ENCODE results near the gene PPTC7.

Gene PPTC7, protein sequence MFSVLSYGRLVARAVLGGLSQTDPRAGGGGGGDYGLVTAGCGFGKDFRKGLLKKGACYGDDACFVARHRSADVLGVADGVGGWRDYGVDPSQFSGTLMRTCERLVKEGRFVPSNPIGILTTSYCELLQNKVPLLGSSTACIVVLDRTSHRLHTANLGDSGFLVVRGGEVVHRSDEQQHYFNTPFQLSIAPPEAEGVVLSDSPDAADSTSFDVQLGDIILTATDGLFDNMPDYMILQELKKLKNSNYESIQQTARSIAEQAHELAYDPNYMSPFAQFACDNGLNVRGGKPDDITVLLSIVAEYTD

DNA sequence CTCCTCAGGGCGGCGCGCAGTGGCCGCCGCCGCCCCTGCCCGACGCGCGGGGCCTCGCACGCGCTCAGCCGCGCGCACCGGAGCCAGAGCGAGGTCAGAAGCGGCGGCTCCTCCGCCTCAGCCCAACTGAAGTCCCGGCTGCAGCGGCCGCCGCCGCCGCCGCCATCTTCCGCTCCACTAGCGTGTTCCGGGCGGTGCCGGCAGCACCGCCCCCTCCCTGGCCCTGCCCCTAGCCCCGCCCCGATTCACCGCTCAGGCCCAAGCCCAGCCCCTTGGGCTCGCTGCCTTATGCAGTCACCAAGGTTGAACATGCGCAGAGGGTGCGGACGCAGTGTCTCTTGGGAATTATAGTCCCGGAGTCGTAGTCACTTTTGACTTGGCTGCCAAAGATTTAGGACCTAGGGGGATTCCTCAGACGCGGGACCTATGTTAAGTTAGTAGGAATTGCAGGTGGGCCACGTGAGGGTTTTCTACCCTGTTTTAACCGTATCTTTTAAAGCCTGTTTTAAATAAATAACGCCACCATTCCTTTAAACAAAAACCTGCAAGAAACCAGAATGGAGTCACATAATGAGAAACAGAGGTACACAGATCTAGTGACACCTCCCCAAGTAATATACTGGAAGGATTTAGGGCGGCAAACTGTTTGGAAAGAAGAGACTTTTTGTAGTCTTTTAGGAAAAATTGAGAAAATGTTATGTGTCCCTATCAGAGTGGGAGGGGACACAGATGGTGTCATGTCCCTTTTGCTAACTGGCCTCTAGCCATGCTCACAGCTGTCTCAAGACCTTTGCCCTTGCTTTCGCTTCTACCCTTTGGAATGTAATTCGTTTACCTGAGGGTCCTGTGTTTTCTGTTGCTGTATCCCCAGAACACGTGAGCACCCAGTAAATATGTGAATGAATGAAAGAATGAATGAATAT is at the start of gene PPTC7:
Gene PPTC7 (minus strand): TSS at position 182 of the 923 bp plus-strand sequence. CDS start 287 bp downstream, outside the sequence.
- TF ChIP-seq, protein P1, sequence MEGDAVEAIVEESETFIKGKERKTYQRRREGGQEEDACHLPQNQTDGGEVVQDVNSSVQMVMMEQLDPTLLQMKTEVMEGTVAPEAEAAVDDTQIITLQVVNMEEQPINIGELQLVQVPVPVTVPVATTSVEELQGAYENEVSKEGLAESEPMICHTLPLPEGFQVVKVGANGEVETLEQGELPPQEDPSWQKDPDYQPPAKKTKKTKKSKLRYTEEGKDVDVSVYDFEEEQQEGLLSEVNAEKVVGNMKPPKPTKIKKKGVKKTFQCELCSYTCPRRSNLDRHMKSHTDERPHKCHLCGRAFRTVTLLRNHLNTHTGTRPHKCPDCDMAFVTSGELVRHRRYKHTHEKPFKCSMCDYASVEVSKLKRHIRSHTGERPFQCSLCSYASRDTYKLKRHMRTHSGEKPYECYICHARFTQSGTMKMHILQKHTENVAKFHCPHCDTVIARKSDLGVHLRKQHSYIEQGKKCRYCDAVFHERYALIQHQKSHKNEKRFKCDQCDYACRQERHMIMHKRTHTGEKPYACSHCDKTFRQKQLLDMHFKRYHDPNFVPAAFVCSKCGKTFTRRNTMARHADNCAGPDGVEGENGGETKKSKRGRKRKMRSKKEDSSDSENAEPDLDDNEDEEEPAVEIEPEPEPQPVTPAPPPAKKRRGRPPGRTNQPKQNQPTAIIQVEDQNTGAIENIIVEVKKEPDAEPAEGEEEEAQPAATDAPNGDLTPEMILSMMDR (IDR thresholded peaks at IDR 0.05): no peak
- peak within 1 kb of the TSS; percentile 82 for H3K4me3 ChIP-seq
- DNase-seq (ENCODE audit: low spot score): peak; percentile 97
- peak within 1 kb of the TSS; percentile 70 to 94 for H3K27ac ChIP-seq

DNA sequence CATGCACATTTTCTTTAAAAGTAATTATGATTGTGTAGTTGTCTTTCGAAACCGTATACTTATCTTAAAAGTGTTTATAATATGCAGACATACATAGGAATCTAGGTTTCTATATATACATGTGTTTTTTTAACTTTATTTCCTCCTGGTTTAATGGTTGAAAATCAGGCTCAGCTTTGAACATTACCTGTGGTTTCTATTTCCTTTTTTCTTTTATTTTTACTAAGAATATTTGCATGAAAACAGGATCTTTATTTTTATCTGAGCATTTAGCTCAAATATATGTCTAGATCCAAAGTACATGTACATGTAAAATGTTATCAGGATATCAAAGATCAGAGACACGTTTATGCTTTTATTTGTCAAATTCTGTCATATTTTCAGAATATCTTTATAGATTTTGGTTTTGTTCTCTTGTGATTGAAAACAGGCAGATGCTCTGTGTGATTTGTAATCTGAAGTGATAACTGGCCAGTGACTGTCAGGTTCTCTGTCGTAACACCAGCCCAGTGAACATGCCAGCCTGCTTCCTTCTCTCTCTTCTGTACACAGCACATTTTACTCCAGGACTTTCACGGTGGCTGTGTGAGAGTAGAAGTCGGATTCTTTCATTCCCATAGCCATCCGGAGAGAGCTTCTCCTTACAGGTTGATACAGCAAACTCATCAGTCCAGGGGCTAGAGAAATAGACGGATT is 44.5 kb upstream of the PPTC7 start:
- DNase-seq (ENCODE audit: low spot score): no peak
- TF ChIP-seq, protein P1 (IDR thresholded peaks at IDR 0.05): no peak
- no peak overlapping the region for H3K27ac ChIP-seq

DNA sequence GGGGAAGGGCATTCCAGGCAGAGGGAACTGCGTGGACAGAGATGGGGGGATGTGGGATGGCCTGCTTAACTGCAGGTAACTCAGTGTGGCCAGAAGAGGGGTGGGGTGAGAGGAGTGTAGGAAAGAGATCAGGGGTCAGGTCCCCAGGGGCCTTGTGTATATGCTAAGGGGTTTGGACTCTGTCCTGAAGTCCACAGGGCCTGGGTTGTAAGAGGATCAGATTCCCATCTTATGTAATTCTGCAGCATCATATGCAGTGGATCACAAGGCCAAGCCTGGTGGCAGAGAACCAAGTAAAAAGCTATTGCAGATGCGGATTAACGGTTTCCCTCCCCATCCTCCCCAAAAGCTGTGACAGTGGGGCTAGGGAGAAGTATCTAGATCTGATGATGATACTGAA is 39.5 kb upstream of the PPTC7 start:
- Histone ChIP-seq H3K27ac (no peak overlapping the region), H3K4me3 (no peak overlapping the region)
- no peak for DNase-seq (ENCODE audit: low spot score)
- TF ChIP-seq, protein P1 (IDR thresholded peaks at IDR 0.05): no peak

More for the DNA sequence above, 44.5 kb upstream of the PPTC7 start:
- no peak overlapping the region for H3K4me3 ChIP-seq

DNA sequence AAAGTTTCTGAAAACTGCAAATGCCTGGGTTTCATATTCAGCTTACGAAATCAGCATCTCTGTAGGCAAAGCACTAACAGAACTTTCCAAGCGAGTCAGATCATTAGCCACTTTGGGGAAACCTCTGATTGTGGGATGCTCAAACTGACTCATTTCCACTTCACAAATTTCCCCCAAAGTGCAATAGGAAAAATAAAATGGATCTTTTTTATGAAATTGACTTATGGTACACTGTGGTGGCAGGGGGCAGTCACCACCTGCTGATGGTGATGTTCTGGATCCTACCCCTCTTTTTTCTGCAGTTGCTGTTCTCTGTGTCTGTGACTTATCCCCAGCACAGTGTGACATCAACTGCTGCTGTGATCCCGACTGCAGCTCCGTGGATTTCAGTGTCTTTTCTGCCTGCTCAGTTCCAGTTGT is 36.4 kb upstream of the PPTC7 start:
- H3K4me3 ChIP-seq: no peak overlapping the region
- DNase-seq (ENCODE audit: low spot score): no peak
- H3K27ac ChIP-seq: no peak overlapping the region
- TF ChIP-seq, protein P1 (IDR thresholded peaks at IDR 0.05): no peak

DNA sequence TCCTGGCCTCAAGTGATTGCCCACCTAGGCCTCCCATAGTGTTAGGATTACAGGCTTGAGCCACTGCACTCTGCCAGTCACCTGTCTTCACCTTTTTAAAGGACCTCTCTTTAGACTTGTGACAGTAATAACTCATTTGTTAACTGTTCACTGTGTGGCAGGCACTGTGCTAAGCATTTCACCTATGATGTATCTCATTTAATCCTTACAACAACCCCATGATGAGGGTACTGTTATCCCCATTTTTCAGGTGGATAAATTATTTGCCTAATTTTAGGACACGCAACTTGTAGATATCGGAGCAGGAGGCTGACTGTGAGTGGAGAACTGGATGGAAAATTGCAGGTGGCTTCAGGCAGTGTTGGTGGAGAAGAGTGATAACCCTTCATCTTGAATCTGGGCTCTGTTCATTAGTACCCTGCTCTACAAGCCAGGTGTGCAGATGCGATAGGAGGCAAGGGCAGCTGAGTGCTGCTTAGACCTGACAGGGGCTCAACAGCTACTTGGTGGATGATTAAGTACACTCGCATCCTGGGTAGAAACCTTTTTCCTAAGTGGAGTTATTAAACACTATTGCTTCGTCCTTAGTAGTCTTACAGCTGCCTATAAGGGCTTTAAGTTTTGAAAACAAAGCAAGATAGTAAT is 33.5 kb upstream of the PPTC7 start:
- no peak overlapping the region for H3K27ac ChIP-seq
- DNase-seq (ENCODE audit: low spot score): no peak
- TF ChIP-seq, protein P1 (IDR thresholded peaks at IDR 0.05): no peak
- H3K4me3 ChIP-seq: no peak overlapping the region

DNA sequence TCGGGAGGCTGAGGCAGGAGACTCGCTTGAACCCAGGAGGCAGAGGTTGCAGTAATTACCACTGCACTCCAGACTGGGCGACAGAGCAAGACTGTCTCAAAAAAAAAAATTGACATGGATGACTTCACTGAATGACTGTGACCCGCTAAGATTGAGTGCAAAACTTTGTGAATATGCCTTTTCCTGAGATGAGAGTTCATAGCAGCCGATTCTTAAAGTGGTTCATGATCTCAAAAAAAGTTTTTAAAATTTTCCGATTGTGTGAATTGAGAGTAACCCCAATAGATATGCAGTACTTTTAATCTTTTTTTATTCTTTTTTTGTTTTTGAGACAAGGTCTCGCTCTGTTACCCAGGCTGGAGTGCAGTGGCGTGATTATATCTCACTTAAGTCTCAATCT is 32.1 kb upstream of the PPTC7 start:
- no peak overlapping the region for H3K27ac ChIP-seq
- DNase-seq (ENCODE audit: low spot score): no peak
- TF ChIP-seq, protein P1 (IDR thresholded peaks at IDR 0.05): no peak
- H3K4me3 ChIP-seq: no peak overlapping the region

Measured in coronary artery (tissue), 2 donors.